Dendritic cell treated with granulocyte-macrophage colony-stimulating factor and Interleukin-4, amounts not matched to agents 40 ng/mL and 50 ng/mL, for 4 days (primary cell): Measurements from ENCODE around the gene CEL.
"Not testable (repeated sequence)": the region's sequence is repeated elsewhere in the genome, so short reads cannot be mapped to it uniquely, and the experiment has no call there.

Experiments
- H3K27ac Mint-ChIP-seq: one replicate; pipeline ENCODE4 v1.8.0; 2022; ENCODE audit warnings: mild to moderate bottlenecking, mixed read lengths
- H3K27me3 Mint-ChIP-seq: one replicate; pipeline ENCODE4 v1.8.0; 2022; ENCODE audit warnings: mild to moderate bottlenecking, mixed read lengths
- H3K36me3 Mint-ChIP-seq: one replicate; pipeline ENCODE4 v1.8.0; 2022; ENCODE audit warnings: low read depth, mixed read lengths
- H3K4me1 Mint-ChIP-seq: one replicate; pipeline ENCODE4 v1.8.0; 2022; ENCODE audit warnings: low read depth, mixed read lengths
- H3K4me3 Mint-ChIP-seq: one replicate; pipeline ENCODE4 v1.8.0; 2022; ENCODE audit warnings: mild to moderate bottlenecking, moderate library complexity, mixed read lengths
- H3K9me3 Mint-ChIP-seq: one replicate; pipeline ENCODE4 v1.8.0; 2022; ENCODE audit warnings: mixed read lengths
- intact Hi-C: fragments of 100-400 bp; cut with micrococcal nuclease; formaldehyde crosslinking; loops from one replicate; pipeline ENCODE4 v1.15.0; 2022

CEL gene

DNA sequence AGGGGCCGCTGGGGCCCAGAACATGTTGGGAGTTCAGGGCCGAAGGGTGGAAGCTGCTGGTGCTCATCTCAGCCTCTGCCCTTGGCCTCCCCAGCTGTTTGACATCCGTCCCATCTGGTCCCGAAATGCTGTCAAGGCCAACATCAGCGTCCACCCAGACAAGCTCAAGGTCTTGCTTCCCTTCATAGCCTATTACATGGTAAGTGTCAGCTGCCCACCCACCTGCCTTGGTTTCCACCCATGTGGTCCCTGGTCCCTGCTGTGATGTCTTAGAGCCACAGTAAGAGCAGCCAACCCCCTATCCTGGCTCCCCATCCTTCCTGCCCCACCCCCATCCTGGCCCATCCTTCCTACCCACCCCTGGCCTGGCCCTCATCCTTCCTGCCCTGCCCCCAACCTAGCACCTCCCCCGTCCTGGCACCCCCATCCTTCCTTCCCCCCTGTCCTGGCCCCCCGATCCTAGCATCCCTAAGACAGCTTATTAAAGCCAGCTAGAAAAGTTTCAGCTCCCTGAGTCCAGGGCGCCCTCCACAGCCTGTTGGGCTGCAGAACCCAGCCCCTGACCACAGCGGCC, 9.7 kb upstream of the CEL start:
- no peaks in the 10 kb centered on the region for H3K9me3 Mint-ChIP-seq
- no peaks in the 10 kb centered on the region for H3K27me3 Mint-ChIP-seq
- H3K27ac Mint-ChIP-seq: no peak overlapping the region
- intact Hi-C loops: no loop called here
- H3K4me3 Mint-ChIP-seq: no peak overlapping the region
- peaks cover 95% of the 10 kb centered on the region for H3K36me3 Mint-ChIP-seq
- no peaks in the 10 kb centered on the region for H3K4me1 Mint-ChIP-seq

DNA sequence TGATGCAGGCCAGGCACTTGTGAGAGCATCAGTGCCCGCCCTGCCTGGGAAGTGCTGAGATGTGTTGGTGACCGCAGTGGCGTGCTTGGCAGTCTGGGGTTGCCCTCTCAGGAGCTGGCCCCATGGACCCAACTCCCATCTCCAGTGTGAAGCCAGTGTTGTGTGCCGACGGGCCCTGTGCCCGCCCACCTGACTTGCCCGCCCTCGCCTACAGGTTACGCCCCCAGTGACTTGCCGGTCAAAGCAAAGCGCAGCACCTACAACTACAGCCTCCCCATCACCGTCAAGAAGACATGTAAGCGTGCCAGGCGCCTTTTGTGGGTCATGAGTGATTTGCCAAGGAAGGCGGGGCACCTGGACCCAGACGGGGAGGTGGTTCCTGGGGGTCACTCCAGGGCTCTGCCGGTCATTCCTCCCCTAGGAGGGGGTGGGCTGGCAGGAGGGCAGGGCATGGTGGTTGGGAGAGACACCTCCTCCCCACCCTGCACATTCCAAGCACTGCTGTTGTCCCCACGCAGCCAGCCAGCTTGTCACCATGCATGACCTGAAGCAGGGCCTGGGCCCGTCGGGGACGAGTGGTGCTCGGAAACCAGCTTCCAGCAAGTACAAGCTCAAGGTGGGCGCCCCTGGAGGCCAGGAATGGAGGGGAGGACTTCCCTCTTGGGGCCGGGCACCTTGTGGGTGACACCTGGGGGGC, 7.4 kb upstream of the CEL start:
- Mint-ChIP-seq H3K4me3 (no peak overlapping the region), H3K27me3 (peaks cover 2% of the 10 kb centered on the region), H3K36me3 (peaks cover 100% of the 10 kb centered on the region), H3K9me3 (no peaks in the 10 kb centered on the region), H3K27ac (no peak overlapping the region), H3K4me1 (peaks cover 12% of the 10 kb centered on the region)
- intact Hi-C loops: no loop called here

DNA sequence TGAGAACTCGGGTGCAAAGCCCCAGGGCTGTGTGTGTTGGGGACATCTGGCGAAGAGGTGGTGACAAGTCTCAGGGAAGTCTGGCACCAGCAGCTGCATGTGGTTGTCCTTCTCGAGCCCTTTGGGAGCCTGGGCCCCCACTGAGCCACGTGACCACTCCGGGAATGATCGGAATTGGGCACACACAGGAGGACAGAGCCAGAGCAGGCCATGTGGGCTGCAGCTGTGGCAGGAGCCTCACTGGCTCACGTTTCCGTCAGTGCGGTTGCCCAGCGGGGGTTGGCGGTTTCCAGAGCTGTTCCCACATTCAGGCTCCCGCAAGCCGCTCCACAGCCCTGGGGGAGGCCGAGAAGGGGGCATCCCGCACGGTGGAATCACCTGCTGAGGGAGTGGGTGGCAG, 6.8 kb upstream of the CEL start:
- no peak overlapping the region for H3K4me3 Mint-ChIP-seq
- H3K27me3 Mint-ChIP-seq: peaks cover 2% of the 10 kb centered on the region
- peaks cover 94% of the 10 kb centered on the region for H3K36me3 Mint-ChIP-seq
- intact Hi-C loops: no loop called here
- no peaks in the 10 kb centered on the region for H3K9me3 Mint-ChIP-seq
- no peak overlapping the region for H3K27ac Mint-ChIP-seq
- H3K4me1 Mint-ChIP-seq: peaks cover 17% of the 10 kb centered on the region

DNA sequence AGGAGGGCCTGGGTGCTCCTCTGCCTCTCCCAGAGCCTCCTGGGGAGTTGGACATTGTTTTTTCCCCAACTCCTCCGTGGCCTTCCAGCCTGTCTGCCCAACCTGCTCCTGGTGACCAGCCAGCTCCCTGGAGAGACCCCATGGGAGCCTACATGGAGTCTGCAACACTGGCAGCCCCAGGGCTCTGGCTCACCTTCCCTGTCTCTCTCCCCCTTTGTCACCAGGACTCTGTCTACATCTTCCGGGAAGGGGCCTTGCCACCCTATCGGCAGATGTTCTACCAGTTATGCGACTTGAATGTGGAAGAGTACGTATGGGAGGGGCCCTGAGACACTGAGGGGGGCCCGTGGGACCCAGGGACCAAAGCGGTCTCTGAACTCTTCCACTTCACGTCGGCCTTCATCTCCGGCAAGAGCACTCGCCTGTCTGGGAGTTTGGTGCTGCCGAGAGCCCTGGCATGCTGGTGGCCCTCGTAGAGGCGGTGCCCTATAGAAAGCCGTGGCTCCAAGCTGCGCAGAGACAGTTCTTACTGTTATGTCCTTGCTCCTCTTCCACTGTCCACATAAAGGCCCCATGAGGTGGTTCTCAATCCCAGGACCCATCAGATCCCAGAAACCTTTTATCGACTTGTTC, 5.9 kb upstream of the CEL start:
- Mint-ChIP-seq H3K9me3 (no peaks in the 10 kb centered on the region), H3K4me3 (no peak overlapping the region), H3K4me1 (peaks cover 23% of the 10 kb centered on the region), H3K36me3 (peaks cover 84% of the 10 kb centered on the region), H3K27ac (no peak overlapping the region), H3K27me3 (peaks cover 5% of the 10 kb centered on the region)
- intact Hi-C loops: no loop called here

DNA sequence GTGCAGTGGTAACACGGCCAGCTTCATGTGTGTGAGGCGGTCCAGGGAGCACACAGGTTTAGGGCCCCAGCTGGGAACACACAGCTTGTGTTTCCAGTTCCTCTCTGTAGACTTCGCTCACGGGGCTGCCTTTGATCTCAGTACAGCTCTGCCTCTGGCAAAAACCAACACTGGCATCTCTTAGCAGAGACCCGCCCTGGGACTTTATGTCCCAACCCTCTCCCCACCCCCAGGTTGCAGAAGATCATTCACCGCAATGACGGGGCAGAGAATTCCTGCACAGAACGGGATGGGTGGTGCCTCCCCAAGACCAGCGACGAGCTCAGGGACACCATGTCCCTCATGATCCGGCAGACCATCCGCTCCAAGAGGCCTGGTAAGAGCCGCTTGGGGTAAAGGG, 5.2 kb upstream of the CEL start:
- H3K36me3 Mint-ChIP-seq: peaks cover 78% of the 10 kb centered on the region
- no peak overlapping the region for H3K4me3 Mint-ChIP-seq
- H3K4me1 Mint-ChIP-seq: peaks cover 23% of the 10 kb centered on the region
- no peak overlapping the region for H3K27ac Mint-ChIP-seq
- intact Hi-C loops: no loop called here
- no peaks in the 10 kb centered on the region for H3K9me3 Mint-ChIP-seq
- H3K27me3 Mint-ChIP-seq: peaks cover 7% of the 10 kb centered on the region

DNA sequence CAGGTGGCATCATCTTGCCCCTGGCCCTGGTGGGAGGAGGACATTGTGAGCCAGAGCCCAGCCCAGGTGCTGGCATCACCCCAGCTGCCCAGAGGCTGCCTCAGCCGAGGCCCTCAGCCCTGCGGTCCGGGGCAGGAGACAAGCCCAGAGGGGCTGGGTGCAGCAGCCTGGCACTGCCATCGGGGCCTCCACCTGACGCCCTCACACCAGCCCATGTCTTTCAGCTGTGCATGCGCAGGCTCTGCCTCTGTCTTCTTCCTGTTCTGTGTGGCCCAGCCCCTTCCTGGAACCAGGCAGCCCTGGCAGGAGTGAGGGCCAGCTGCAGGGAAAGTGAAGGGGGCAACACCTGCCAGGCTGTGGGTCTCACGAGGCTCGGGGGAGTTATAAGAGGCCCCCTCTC, 4.8 kb upstream of the CEL start:
- H3K4me3 Mint-ChIP-seq: no peak overlapping the region
- peaks cover 73% of the 10 kb centered on the region for H3K36me3 Mint-ChIP-seq
- H3K27me3 Mint-ChIP-seq: peaks cover 7% of the 10 kb centered on the region
- H3K4me1 Mint-ChIP-seq: peaks cover 23% of the 10 kb centered on the region
- no peaks in the 10 kb centered on the region for H3K9me3 Mint-ChIP-seq
- no peak overlapping the region for H3K27ac Mint-ChIP-seq
- intact Hi-C loops: no loop called here

DNA sequence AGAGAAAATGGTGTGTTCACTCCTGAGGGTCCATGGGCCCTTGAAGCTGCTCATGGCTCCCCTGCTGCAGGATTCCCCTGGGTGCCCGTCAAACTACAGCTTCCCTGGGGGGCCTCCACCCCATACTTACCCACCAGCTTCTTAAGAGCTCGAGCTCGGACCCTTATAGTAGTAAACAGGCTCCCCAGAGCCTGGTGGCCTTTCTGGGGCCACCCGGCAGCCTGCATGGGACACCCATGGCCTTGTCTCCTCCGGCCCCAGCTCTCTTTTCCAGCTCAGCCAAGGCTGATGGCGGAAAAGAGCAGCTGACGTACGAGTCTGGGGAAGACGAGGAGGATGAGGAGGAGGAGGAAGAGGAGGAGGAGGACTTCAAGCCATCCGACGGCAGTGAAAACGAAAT, 4.2 kb upstream of the CEL start:
- Mint-ChIP-seq H3K4me3 (no peak overlapping the region), H3K9me3 (no peaks in the 10 kb centered on the region), H3K36me3 (peaks cover 68% of the 10 kb centered on the region), H3K27ac (no peak overlapping the region), H3K27me3 (peaks cover 8% of the 10 kb centered on the region), H3K4me1 (peaks cover 23% of the 10 kb centered on the region)
- intact Hi-C loops: no loop called here

DNA sequence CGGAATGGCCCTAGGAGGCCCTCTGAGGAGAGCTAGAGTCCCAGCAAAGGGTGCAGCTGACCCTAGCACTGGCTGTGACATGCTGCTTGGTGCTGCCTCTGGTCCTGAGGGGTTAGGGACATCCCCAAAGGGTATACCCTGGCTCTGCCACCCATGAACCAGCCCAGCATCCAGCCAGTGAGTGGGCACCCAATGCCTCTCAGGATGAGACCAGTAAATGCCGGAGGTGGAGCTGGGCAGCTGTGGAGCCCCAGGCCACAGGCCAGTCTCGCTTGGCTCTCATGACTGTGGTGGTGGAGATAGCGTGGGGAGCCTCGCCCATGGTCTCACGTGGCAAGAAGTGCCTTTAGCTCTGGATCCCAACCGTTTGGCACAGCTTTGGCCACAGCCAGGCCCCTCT, 3.7 kb upstream of the CEL start:
- Mint-ChIP-seq H3K9me3 (no peaks in the 10 kb centered on the region), H3K4me1 (peaks cover 23% of the 10 kb centered on the region), H3K27me3 (peaks cover 9% of the 10 kb centered on the region), H3K36me3 (peaks cover 63% of the 10 kb centered on the region), H3K27ac (no peak overlapping the region), H3K4me3 (no peak overlapping the region)
- intact Hi-C loops: no loop called here

DNA sequence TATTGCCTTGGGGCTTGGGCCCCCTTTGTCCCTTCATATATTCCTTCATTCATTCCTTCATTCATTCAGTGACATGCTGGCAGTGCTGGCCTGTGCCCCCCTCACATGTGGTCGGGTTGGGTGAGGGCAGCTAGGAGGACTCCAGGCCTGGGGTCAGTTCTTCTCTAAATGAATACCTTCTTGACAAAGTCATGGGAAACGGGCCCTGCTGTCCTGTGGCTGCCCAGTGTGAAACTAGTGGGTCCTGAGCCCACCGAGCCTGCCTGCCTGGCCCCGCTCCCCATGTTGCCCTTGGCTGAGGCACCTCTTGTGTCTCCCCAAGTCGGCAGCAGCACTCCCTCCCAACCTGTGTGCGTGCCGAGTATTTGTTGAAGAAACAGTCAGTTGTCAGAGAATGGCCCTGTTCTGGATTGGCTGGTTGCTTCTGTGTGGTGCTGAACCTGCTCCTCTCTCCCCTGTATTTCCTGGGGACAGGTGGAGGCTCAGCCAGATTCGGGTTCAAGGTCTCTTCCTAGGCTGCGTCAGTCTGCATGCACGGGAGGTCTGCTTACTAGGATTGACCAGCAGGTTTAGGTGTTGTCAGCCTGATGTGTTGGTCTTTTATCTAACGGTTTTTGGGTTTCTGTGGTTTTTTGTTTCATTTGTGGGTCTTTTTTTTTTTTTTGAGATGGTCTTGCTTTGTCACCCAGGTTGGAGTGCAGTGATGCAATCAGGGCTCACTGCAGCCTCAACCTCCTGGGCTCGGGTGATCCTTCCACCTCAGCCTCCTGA, 3.0 kb upstream of the CEL start:
- Mint-ChIP-seq H3K27ac (peak overlapping the region; percentile 13), H3K4me1 (peaks cover 23% of the 10 kb centered on the region), H3K4me3 (no peak overlapping the region), H3K36me3 (peaks cover 56% of the 10 kb centered on the region), H3K9me3 (no peaks in the 10 kb centered on the region), H3K27me3 (peaks cover 12% of the 10 kb centered on the region)
- intact Hi-C loops: no loop called here

DNA sequence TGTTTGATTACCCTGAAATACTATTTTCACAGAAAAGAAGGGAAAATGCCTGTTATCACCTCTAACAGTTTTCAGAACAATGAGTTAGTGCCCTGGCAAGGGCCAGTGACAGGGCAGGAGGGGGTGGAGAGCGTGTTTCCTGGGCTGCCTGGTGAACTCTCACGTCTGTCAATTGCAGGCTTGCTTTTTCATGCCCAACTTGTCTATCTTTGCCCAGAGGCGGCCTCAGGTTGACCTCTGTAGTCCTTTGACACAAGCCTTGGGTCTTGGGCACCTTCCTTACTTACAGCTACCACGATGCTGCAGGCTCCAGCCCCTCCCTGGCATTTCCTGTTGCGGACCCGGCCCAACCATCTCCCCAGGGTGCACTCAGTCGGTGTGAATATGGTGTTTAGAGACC, 2.2 kb upstream of the CEL start:
- peaks cover 12% of the 10 kb centered on the region for H3K27me3 Mint-ChIP-seq
- intact Hi-C loops: no loop called here
- H3K27ac Mint-ChIP-seq: peak overlapping the region; percentile 13
- peaks cover 47% of the 10 kb centered on the region for H3K36me3 Mint-ChIP-seq
- H3K4me1 Mint-ChIP-seq: peaks cover 23% of the 10 kb centered on the region
- H3K9me3 Mint-ChIP-seq: no peaks in the 10 kb centered on the region
- H3K4me3 Mint-ChIP-seq: no peak overlapping the region

DNA sequence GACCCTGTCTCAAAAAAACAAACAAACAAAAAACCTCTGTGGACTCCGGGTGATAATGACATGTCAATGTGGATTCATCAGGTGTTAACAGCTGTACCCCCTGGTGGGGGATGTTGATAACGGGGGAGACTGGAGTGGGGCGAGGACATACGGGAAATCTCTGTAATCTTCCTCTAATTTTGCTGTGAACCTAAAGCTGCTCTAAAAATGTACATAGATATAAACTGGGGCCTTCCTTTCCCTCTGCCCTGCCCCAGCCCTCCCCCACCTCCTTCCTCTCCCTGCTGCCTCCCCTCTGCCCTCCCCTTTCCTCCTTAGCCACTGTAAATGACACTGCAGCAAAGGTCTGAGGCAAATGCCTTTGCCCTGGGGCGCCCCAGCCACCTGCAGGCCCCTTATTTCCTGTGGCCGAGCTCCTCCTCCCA, 1.4 kb upstream of the CEL start:
- H3K36me3 Mint-ChIP-seq: peaks cover 39% of the 10 kb centered on the region
- intact Hi-C loops: no loop called here
- H3K27ac Mint-ChIP-seq: no peak overlapping the region
- H3K27me3 Mint-ChIP-seq: peaks cover 12% of the 10 kb centered on the region
- no peaks in the 10 kb centered on the region for H3K9me3 Mint-ChIP-seq
- no peak overlapping the region for H3K4me3 Mint-ChIP-seq
- H3K4me1 Mint-ChIP-seq: peaks cover 23% of the 10 kb centered on the region

DNA sequence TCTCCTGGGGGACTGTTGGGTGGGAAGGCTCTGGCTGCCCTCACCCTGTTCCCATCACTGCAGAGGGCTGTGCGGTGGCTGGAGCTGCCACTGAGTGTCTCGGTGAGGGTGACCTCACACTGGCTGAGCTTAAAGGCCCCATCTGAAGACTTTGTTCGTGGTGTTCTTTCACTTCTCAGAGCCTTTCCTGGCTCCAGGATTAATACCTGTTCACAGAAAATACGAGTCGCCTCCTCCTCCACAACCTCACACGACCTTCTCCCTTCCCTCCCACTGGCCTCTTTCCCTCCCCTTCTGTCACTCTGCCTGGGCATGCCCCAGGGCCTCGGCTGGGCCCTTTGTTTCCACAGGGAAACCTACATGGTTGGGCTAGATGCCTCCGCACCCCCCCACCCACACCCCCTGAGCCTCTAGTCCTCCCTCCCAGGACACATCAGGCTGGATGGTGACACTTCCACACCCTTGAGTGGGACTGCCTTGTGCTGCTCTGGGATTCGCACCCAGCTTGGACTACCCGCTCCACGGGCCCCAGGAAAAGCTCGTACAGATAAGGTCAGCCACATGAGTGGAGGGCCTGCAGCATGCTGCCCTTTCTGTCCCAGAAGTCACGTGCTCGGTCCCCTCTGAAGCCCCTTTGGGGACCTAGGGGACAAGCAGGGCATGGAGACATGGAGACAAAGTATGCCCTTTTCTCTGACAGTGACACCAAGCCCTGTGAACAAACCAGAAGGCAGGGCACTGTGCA, 590 bp upstream of the CEL start:
- H3K4me3 Mint-ChIP-seq, H3K9me3 Mint-ChIP-seq, H3K27ac Mint-ChIP-seq, intact Hi-C loops: not testable (repeated sequence)
- Mint-ChIP-seq H3K4me1 (peaks cover 23% of the 10 kb centered on the region), H3K36me3 (peaks cover 31% of the 10 kb centered on the region), H3K27me3 (peaks cover 12% of the 10 kb centered on the region)

DNA sequence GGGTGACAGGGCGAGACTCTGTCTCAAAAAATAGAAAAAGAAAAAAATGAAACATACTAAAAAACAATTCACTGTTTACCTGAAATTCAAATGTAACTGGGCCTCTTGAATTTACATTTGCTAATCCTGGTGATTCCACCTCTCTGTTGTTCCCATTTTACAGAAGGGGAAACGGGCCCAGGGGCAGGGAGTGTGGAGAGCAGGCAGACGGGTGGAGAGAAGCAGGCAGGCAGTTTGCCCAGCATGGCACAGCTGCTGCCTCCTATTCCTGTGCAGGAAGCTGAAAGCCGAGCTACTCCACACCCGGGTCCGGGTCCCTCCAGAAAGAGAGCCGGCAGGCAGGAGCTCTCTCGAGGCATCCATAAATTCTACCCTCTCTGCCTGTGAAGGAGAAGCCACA, 788 bp downstream of the CEL start:
- Mint-ChIP-seq H3K4me1 (peaks cover 23% of the 10 kb centered on the region), H3K36me3 (peaks cover 18% of the 10 kb centered on the region), H3K27me3 (peaks cover 12% of the 10 kb centered on the region)
- H3K4me3 Mint-ChIP-seq, H3K9me3 Mint-ChIP-seq, H3K27ac Mint-ChIP-seq, intact Hi-C loops: not testable (repeated sequence)

DNA sequence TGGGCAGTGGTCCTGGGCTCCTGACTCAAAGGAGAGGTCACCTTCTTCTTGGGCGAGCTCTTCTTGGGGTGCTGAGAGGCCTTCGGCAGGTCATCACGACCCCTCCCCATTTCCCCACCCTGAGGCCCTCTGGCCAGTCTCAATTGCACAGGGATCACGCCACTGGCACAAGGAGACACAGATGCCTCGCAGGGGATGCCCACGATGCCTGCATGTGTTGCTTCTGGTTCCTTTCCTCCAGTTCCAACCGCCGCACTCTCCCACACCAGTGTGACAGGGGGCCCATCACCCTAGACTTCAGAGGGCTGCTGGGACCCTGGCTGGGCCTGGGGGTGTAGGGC, 1.3 kb downstream of the CEL start:
- Mint-ChIP-seq H3K9me3 (no peaks in the 10 kb centered on the region), H3K36me3 (peaks cover 12% of the 10 kb centered on the region), H3K27ac (no peak overlapping the region), H3K4me3 (no peak overlapping the region), H3K27me3 (peaks cover 12% of the 10 kb centered on the region), H3K4me1 (peaks cover 23% of the 10 kb centered on the region)
- intact Hi-C loops: no loop called here
